ENCODE results near the gene NDST1.
A peak's percentile ranks its signal among the peaks of the same experiment; 100 is the strongest.

The NDST1 gene

DNA sequence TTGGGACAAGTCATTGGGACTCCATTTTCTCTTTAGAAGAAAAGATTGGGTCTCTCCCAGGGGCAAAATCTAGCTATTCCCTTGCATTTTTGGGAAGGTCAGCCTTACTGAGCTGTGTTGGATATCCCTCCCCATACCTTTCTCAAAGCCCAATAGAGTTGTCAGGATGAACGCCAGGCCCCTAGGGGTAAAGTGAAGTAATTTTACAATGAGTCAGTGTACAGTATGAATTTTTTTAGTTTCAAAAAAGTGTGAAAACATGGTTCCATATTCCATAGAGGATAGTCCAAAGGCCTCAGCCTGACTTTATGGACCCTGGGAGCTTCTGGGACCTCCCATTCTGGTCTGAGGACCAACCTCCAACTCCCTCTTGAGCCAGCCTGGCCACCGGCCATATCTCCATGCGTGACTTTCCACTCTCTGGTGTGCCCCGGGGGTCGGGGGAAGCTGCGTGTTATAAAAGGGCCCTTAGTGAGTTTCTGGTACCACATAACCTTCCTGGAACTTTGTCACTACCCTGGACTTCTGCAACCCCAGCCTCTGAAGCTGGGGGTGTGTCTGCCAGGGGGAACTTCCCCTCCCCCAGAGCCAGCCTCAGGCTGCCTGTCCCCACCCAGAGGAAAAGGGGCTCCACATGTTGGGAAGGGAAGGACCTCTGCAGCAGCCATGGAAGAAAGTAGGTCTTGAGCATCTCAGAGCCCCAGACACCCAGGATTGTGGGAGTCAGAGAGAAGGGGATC, 80.1 kb downstream of the NDST1 start:
- DNase-seq (ENCODE audit: low read depth, low spot score): no peak

DNA sequence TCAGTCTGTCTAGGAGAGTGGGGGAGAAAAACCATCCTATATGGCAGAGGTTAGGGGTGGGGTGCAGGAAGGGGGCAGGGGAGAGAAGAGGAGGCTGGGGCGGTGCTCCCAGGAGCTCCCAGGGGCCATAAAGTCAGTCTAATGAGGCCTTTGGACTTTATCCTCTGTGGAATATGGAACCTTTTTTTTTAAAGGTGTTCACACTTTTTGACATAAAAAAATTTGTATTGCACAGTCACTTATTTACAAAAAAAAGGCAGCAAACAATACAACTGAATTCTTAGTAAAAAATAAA, 80.6 kb downstream of the NDST1 start:
- DNase-seq (ENCODE audit: low read depth, low spot score): no peak

DNA sequence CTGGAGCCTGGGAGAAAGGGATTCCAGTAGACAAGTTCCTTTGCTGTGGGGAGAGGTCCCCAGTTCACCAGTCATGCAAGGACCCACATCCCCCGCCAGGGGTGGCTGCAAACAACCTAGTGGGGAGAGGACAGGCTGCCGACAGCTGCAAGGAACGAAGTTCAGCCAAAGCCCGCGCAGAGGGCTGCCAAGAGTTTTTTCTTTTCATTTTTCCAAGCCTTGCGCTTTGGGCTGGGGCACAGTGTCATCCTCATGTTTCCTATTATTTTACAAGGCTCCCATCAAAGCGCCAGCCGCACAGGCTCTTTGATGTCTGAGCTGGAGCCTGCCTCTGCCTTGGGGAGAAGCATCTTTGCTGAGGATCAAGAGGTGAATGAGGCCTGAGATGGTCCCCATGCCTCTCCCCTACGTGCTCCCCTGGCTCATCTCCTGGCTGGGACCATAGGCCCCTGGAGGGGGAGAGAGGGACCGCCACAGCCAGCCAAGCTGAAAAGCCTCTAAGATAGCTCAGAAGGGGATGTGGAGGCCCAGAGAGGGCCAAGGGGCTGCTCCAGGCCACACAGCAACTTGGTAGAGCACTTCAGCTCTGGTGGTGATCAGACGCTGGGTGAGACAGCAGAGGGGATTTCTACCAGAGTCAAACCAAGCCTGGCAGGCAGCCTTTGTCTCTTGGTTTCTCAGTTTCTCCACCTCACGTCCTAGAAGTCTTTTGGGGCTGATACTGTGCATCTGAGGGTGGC, 82.1 kb downstream of the NDST1 start:
- DNase-seq (ENCODE audit: low read depth, low spot score): no peak

DNA sequence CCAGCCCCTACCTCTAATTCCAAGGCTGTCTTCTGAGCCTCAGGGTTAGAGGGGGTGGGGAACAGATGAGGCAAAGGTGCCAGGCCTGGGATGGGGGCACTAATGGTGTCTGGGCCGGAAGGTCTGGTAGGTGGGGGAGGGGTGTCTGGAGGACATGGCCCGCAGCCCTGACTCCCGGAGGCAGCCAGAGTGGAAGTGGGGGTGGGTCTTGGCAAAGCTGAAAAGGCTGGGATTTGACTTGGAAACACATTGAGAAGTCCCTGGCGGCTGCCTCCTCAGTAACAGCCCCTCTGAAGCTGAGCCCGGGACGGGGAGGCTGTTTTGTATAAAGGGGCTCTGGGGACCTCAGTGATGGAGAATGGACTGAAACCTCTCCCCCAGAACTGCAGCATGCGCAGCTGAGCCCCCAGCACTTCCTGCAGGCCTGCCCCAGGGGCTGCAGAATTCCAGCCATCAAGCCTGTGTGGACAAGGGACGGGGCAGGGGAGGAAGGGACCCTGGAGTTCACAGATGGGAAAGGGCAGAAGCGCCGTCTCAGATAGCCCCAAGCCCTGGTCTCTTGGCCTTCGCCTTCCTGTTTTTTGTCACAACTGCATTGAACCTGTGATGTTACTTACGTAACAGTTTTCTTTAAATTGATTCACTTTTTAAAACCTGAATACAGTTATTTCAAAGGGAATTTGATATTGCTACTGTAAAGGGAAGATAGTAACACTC, 83.2 kb downstream of the NDST1 start:
- no peak for DNase-seq (ENCODE audit: low read depth, low spot score)

DNA sequence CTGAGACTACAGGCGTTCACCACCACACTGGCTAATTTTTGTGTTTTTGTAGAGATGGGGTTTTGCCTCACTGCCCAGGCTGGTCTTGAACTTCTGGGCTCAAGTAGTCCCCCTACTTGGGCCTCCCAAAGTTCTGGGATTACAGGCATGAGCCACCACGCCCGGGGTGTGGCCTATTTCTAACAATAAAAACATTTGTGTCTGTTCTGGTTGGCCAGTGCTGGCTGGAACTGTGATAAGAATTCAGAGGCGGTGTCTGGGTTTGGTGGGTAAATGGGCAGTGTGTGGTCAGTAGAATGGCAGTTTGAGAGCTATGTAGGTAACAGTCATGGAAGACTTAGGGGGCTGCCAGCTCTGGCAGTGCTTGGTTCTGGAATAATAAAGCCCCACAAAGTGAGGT, 85.7 kb downstream of the NDST1 start:
- no peak for DNase-seq (ENCODE audit: low read depth, low spot score)

DNA sequence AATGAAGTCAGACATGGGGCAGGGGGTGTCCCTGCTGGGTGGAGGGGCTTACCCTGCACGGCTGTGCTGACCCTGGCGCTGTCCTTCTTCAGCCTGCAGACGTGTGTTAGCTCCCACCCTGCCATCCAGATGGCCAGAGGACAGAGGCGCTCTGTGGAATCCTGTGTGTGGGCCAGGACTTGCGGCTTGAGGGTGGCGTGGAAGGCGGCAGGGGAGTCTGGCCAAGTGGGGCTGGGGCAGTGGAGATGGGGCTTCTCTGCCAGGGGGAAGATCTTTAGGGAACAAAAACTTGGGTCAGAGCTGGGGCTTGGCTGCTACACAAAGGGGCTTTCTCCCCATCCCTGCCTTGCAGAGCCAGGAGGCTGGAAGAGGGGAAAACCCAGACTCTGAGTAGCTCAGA, 86.1 kb downstream of the NDST1 start:
- DNase-seq (ENCODE audit: low read depth, low spot score): no peak

DNA sequence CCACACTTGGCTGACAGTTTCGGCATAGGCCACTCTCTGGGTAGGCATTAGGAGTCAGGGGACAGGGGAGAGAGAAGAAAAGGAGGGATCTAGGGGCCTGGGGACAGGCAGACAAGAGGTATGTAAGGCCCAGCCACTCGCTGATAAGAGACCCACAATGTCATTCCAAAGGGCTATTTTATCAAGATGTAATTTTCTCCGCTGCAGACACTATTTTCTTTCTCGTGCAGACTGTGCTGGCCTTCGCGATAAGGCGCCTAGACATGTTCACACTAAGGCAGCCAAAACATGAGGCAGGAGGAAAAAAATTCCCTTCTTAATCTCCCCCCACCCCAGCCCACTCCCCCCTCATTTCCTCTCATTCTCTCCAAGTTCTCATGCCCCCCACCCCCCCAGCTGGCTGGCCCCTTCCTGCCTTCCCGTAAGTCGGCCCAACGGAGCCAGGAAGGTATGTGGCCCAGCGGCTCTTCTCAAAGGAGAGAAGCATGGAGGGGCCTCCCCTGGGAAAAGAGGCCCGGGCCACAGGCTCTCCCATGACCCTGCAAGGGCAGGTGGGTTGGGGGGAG, 87.6 kb downstream of the NDST1 start:
- no peak for DNase-seq (ENCODE audit: low read depth, low spot score)

DNA sequence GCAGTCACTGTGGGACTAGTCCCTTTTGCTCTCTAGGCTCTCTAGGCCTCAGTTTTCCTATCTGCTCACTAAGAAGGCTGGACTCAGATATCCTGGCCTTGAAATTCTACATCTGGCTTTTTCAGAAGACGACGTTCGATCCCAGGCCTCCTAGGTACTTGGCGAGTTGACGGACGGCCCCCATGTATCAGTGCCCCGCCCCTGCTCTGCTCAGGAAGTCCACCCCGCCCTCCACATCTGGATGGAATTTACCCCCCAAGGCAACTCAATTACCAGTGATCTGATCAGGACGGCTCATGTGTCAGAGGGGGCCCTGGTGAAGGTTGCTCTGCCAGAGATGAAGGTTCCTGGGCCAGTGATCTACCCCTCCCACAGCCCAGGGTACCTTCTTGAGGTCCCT, 88.4 kb downstream of the NDST1 start:
- DNase-seq (ENCODE audit: low read depth, low spot score): no peak

DNA sequence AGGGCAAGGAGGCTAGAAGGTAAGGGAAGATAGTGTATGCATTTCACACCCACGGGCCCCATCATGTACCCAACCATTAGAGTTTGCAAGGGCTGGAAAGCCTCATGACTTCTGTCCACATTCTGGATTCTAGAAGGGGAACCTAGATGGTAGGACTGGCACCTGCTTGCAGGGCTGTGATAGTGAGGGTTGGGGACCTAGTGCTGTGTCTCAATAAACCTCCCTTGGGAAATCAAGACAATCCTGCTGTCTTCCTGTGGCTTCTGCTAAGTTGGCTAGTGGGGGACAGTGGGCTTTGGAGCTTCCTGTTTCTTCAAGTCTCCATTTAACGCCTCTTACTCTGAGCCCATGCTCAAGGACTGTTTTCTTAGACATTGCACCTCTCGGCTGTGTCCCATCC, 88.9 kb downstream of the NDST1 start:
- DNase-seq (ENCODE audit: low read depth, low spot score): no peak

DNA sequence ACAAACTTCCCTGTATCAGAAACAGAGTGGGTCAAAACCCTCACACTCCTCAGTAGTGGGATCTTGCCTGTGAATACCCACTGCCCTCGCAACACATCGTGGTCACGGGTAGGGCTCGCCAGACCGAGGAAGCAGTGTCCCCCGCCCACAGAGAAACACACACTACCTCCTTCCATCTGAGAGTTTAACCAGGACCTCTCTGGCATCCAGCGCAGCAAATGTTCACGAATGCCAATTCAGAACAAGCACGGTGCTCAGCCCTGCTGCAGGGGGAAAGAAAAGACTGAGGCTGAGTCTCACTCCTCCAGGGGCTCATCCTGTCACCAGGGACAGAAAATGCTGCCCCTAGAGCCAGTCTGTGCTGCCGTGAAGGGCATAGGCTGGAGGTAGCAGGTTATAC, 90.1 kb downstream of the NDST1 start:
- DNase-seq (ENCODE audit: low read depth, low spot score): no peak

DNA sequence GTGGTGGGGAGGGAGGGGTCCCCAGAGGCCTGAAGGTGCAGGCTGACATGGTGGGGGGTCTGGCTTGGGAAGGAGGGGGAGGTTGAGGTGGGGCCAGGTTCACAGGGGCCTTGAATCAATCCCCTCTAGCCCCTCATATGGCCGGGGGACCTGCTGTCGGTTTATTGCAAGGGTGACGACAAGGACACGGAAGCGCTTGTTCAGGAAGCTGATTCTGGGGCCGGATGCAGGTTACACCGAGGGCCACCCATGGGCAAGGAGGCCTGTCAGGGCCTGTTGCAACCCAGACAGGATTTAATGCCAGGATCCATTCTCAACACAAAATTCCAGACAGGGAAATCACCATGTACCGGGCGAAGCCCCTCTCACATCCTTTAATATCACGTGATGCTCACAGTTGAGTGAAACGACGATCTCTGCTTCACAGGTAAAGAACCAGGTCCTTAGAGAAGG, 90.9 kb downstream of the NDST1 start:
- no peak for DNase-seq (ENCODE audit: low read depth, low spot score)

DNA sequence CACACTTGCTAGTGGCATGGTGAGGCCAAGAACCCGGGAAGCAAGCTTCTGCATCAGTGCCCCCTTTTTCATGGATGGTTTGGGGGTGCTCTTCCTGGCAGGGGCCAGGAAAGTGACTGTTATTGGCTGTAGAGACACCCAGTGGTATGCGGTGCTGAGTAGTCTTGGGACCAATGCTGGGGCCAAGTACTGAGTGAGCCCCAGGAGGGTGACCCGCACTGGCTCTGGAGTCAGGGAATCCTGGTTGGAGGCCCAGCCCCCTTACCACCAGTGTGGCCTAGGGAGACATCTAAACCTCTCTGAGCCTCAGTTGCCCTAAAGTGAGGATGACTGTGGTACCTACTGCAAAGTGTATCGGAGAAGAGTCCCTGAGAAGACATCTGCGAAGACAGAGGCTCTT, 91.3 kb downstream of the NDST1 start:
- DNase-seq (ENCODE audit: low read depth, low spot score): no peak

DNA sequence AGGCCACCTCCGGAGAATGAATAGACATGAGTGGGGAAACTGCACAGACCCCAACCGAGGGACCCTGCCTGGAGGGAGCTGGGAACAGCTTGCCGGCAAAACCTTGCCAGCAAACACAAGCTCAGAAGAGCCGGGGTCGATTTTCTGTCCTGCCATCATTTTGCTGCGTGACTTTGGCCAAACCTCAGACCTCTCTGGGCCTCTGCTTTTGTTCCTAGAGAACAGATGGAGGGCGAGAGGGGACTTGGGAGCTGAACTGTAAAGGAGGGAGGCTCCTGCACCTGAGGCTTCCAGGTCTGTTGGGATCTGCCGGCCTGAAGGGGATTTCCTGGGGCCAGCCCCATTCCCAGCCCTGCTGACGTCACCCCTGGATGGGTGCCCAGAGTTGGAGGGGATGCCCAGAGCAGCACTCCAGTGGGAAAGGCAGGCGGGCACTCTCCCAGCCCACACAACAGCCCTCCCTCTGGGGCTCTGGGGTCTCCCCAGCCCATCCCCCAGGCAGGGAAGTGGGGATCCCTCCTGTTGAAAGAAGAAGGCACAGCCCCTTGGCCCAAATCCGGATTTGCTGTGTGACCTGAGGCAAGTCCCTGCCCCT, 92.1 kb downstream of the NDST1 start:
- no peak for DNase-seq (ENCODE audit: low read depth, low spot score)

DNA sequence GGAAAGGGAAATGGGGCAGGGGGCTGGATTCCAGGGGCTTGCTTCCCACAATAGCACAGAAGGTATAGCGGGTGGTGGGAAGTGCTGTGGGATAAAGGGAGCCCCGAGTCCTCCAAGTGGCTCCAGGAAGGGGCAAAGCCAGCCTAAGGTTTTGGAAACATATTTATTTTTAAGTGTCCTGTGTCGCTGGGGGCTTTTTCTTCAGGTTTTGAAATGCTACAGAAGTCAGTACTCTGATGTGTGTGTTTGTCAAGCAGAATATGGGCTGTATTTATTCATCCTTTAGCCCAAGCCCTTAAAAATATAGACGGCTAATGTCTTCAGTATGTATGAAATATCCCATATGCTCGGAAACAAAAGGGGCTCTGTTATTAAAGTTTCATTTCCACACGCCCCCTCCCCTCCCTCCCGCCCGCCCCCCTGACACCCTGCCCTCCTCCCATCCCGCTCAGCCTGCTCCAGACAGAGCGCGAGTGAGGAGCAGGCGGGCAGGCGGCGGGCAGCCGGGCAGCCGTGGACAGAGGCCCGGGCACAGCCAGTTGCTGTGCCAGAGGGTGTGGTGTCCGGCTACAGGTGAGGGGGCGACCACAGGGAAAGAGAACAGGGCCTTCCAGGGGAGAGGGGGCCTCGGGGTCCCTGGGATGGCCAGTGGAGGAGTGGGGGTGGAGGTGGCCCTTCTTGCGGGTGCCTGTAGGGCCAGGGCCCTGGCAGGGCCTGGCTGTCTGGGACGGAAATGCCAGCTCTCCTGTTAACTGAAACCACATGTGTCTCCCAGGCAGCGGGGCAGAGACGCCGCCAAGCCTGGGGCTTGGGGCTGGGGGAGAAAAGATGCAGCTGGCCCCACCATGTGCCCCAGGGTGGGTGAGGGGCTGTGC, 92.9 kb downstream of the NDST1 start:
- no peak for DNase-seq (ENCODE audit: low read depth, low spot score)

DNA sequence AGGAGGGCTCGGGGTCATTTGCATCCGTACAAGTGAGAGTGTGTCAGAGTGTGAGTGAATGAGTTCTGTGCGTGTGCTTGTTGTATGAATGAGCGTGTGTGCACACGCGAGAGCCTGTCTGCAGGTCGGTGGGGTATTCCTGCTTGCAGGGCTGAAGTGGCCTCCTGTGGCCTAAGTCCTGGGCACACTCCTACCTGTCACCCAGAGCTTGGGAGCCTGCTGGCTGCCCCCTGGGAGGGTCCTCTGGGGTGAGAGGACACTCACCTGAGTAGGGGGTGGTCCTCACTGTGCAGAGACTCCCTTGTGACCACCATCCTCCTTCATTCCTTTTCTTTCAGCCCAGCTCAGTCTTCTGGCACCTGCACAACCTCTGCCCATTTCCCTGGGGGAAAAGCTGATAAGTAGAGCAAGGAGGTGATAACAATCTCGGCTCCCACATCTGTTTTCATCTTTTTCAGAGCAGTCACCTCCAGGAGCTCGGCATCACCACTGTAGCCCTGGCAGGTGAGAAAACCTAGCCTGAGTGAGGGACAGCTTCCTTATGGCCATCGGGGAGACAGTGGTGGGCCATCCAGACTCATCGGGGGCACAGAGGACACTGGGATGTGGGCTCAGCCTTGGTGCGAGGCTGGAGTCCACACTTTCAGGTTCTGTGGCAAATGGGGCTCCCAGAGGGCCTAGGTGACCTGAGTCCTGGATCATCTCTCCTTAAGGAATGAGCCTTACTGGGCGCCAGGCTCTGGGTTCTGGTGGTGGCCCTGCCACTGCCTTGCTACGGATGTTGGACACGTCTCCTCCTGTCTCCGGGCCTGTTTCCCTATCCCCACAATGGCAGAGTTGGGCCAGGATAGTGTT, 93.8 kb downstream of the NDST1 start:
- DNase-seq (ENCODE audit: low read depth, low spot score): no peak

DNA sequence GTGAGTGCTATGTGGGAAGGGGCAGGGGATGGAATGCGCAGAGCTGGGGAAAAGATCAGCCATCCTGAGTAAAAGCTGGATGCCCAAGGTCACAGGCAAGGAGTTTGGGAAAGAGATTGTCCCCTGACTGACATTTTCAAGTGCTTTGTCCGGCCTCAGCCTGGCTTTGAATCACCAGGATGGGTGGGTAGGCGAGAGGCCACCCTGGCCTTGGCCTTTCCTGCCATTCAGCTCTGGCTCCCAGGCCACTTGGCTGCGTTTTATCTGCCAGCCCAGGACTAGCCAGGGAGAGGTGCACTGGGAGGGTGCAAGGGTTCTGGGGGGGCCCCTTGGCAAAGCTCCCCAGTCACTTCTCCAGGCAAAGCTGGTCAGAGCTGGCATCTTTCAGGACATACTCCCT, 95.1 kb downstream of the NDST1 start:
- no peak for DNase-seq (ENCODE audit: low read depth, low spot score)

DNA sequence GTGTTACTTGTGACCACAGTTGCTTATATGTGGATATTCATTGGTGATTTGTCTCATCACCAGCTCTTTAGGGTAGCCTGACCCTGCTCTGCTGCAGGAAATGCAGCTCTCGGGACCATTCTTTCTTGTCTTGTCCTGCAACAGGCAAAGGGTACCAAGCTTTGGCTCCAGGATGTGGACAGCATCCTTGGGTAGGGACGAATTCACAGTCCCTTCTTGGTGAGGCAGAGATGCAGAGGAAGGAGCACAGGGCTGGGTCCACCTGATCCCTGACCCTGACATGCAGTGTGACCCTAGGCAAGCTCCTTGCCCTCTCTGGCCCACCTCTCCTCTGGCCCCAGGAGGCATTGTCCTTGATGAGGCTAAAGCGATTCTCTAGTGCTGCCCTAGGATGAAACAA, 95.6 kb downstream of the NDST1 start:
- no peak for DNase-seq (ENCODE audit: low read depth, low spot score)

DNA sequence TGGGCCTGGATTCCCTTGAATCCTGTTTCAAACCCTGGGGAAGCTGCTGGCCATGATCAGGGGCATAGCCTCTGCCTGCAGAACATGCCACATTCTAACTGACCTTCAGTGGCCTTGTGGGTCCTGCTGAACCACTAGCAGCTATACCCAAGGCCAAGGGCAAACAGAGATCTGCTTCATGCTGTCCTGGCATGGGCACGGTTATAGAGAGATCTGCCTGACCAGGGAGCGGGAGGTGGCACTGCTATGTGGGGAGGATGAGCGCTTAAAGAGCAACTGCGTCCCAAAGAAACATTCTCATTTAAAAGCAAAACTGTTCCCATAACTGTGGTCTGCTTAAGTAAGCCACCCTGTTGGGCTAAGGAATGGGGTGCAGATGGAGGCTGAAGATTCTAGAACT, 96.1 kb downstream of the NDST1 start:
- no peak for DNase-seq (ENCODE audit: low read depth, low spot score)

DNA sequence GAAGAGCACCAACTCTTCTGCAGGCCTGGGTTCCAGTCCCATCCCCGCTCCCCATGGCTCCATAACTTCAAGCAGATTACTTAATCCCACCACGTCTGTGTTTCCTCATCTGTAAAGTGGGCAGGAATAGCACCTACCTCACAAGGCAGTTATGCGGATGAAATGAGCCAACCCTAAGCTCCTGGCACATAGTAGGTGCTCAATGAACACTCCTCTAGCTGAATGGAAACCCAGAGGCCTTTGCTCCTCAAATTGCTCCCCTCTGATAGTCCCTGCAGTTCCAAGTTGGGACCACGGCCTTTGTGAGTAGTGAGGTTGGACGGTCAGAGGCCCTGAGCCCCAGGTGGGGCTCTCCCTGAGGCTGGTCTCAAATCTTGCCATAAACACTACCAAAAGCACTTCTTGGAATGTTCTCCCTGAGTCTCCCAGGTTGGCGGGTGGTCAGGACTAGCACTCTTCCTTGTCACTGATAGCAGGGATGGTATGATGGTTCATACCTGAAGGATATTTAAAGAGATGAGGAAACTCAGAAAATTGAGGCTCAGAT, 97.0 kb downstream of the NDST1 start:
- no peak for DNase-seq (ENCODE audit: low read depth, low spot score)

DNA sequence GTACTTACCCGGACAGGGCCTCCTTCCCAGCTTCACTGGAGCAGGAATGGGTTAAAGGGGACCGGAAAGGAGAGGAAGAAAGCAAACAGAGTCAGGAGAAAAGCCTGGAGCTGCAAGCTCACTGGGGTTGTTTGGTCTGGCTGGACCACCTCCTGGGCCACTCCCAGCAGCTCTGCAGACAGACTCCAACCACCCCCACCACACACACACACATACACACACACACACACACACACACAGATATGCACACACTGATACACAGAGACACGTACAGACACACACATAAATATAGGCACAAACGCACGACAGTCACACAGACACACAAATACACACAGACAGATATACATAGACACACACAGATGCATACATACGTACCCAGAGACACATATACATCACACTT, 97.6 kb downstream of the NDST1 start:
- peak; percentile 18 for DNase-seq (ENCODE audit: low read depth, low spot score)

Data from brain pericyte (primary cell).